ENCODE measurements around the gene CD247.
A peak's percentile ranks its signal among the peaks of the same experiment; 100 is the strongest.

CD247 gene

GRCh38 chr1:167492481-167492910 is 25.8 kb downstream of the CD247 start:
- Histone ChIP-seq H3K4me1 (ENCODE audit: insufficient read depth, insufficient read length) (peaks cover 9% of the 10 kb centered on the region), H3K9ac (ENCODE audit: insufficient read length, low read depth) (no peak overlapping the region), H3K36me3 (ENCODE audit: insufficient read depth, insufficient read length, low read length) (no peaks in the 10 kb centered on the region), H3K27me3 (ENCODE audit: insufficient read depth, insufficient read length) (no peaks in the 10 kb centered on the region), H3K9me3 (ENCODE audit: insufficient read depth, low read length) (no peaks in the 10 kb centered on the region), H3K4me3 (ENCODE audit: insufficient read length, low read depth) (no peak overlapping the region)
- DNase-seq (ENCODE audit: low read depth, low spot score), result no peak
- TF ChIP-seq YY1 (IDR thresholded peaks at IDR 0.05; ENCODE audit: insufficient read depth, insufficient read length) (peak; percentile 26), SUZ12 (IDR thresholded peaks at IDR 0.05; ENCODE audit: extremely low read depth, insufficient read depth, insufficient read length) (no peak)

- no peak overlapping the region for H3K9ac ChIP-seq (ENCODE audit: insufficient read length, low read depth)
- DNase-seq (ENCODE audit: low read depth, low spot score), result no peak
- TF ChIP-seq YY1 (IDR thresholded peaks at IDR 0.05; ENCODE audit: insufficient read depth, insufficient read length), result no peak
- no peak for TF ChIP-seq ZNF274 (IDR thresholded peaks at IDR 0.05; ENCODE audit: low read depth, low read length)
Observed at GRCh38 chr1:167491586-167492461, 26.5 kb downstream of the CD247 start.

GRCh38 chr1:167490765-167491164 is 27.6 kb downstream of the CD247 start:
- no peak for TF ChIP-seq ZNF274 (IDR thresholded peaks at IDR 0.05; ENCODE audit: low read depth, low read length)
- no peak for TF ChIP-seq SUZ12 (IDR thresholded peaks at IDR 0.05; ENCODE audit: extremely low read depth, insufficient read depth, insufficient read length)
- TF ChIP-seq YY1 (IDR thresholded peaks at IDR 0.05; ENCODE audit: insufficient read depth, insufficient read length), result no peak
- Histone ChIP-seq H3K4me3 (ENCODE audit: insufficient read length, low read depth) (no peak overlapping the region), H3K9ac (ENCODE audit: insufficient read length, low read depth) (no peak overlapping the region), H3K36me3 (ENCODE audit: insufficient read depth, insufficient read length, low read length) (no peaks in the 10 kb centered on the region), H3K9me3 (ENCODE audit: insufficient read depth, low read length) (no peaks in the 10 kb centered on the region), H3K4me1 (ENCODE audit: insufficient read depth, insufficient read length) (peaks cover 16% of the 10 kb centered on the region), H3K27me3 (ENCODE audit: insufficient read depth, insufficient read length) (no peaks in the 10 kb centered on the region)
- DNase-seq (ENCODE audit: low read depth, low spot score), result no peak

More at GRCh38 chr1:167491586-167492461, 26.5 kb downstream of the CD247 start:
- no peak overlapping the region for H3K4me3 ChIP-seq (ENCODE audit: insufficient read length, low read depth)
- no peaks in the 10 kb centered on the region for H3K27me3 ChIP-seq (ENCODE audit: insufficient read depth, insufficient read length)
- H3K4me1 ChIP-seq (ENCODE audit: insufficient read depth, insufficient read length), result peaks cover 12% of the 10 kb centered on the region
- no peaks in the 10 kb centered on the region for H3K9me3 ChIP-seq (ENCODE audit: insufficient read depth, low read length)
- no peaks in the 10 kb centered on the region for H3K36me3 ChIP-seq (ENCODE audit: insufficient read depth, insufficient read length, low read length)

- peak; percentile 86 for DNase-seq (ENCODE audit: low read depth, low spot score)
- Histone ChIP-seq H3K9ac (ENCODE audit: insufficient read length, low read depth) (peak overlapping the region; percentile 63), H3K9me3 (ENCODE audit: insufficient read depth, low read length) (no peaks in the 10 kb centered on the region), H3K4me3 (ENCODE audit: insufficient read length, low read depth) (peak overlapping the region; percentile 0), H3K27me3 (ENCODE audit: insufficient read depth, insufficient read length) (no peaks in the 10 kb centered on the region), H3K36me3 (ENCODE audit: insufficient read depth, insufficient read length, low read length) (no peaks in the 10 kb centered on the region), H3K4me1 (ENCODE audit: insufficient read depth, insufficient read length) (peaks cover 23% of the 10 kb centered on the region)
- no peak for TF ChIP-seq SUZ12 (IDR thresholded peaks at IDR 0.05; ENCODE audit: extremely low read depth, insufficient read depth, insufficient read length)
- no peak for TF ChIP-seq ZNF274 (IDR thresholded peaks at IDR 0.05; ENCODE audit: low read depth, low read length)
- TF ChIP-seq YY1 (IDR thresholded peaks at IDR 0.05; ENCODE audit: insufficient read depth, insufficient read length), result no peak
Observed at GRCh38 chr1:167489571-167490340, 28.6 kb downstream of the CD247 start.

- Histone ChIP-seq H3K27me3 (ENCODE audit: insufficient read depth, insufficient read length) (no peaks in the 10 kb centered on the region), H3K9ac (ENCODE audit: insufficient read length, low read depth) (peak overlapping the region; percentile 24), H3K4me3 (ENCODE audit: insufficient read length, low read depth) (no peak overlapping the region), H3K9me3 (ENCODE audit: insufficient read depth, low read length) (no peaks in the 10 kb centered on the region), H3K36me3 (ENCODE audit: insufficient read depth, insufficient read length, low read length) (no peaks in the 10 kb centered on the region), H3K4me1 (ENCODE audit: insufficient read depth, insufficient read length) (peaks cover 23% of the 10 kb centered on the region)
- TF ChIP-seq SUZ12 (IDR thresholded peaks at IDR 0.05; ENCODE audit: extremely low read depth, insufficient read depth, insufficient read length) (no peak), YY1 (IDR thresholded peaks at IDR 0.05; ENCODE audit: insufficient read depth, insufficient read length) (no peak), ZNF274 (IDR thresholded peaks at IDR 0.05; ENCODE audit: low read depth, low read length) (no peak)
- DNase-seq (ENCODE audit: low read depth, low spot score), result no peak
Observed at GRCh38 chr1:167488786-167489185, 29.5 kb downstream of the CD247 start.

- H3K4me1 ChIP-seq (ENCODE audit: insufficient read depth, insufficient read length), result peaks cover 22% of the 10 kb centered on the region
- no peaks in the 10 kb centered on the region for H3K9me3 ChIP-seq (ENCODE audit: insufficient read depth, low read length)
- no peaks in the 10 kb centered on the region for H3K36me3 ChIP-seq (ENCODE audit: insufficient read depth, insufficient read length, low read length)
- no peak overlapping the region for H3K9ac ChIP-seq (ENCODE audit: insufficient read length, low read depth)
- DNase-seq (ENCODE audit: low read depth, low spot score), result no peak
- TF ChIP-seq YY1 (IDR thresholded peaks at IDR 0.05; ENCODE audit: insufficient read depth, insufficient read length), result no peak
- TF ChIP-seq ZNF274 (IDR thresholded peaks at IDR 0.05; ENCODE audit: low read depth, low read length), result no peak
- TF ChIP-seq SUZ12 (IDR thresholded peaks at IDR 0.05; ENCODE audit: extremely low read depth, insufficient read depth, insufficient read length), result no peak
- H3K27me3 ChIP-seq (ENCODE audit: insufficient read depth, insufficient read length), result no peaks in the 10 kb centered on the region
- no peak overlapping the region for H3K4me3 ChIP-seq (ENCODE audit: insufficient read length, low read depth)
Observed at GRCh38 chr1:167487614-167488013, 30.7 kb downstream of the CD247 start.
